MCF 10A (cell line): ENCODE measurements around the gene DPP4. TPM values are rescaled to one million over a fixed set of nuclear protein-coding genes. Genes with fewer than 3 reads are reported as not detected.
A peak's percentile ranks its signal among the peaks of the same experiment; 100 is the strongest.

Experiments
- BruUV-seq: library from RNA; stranded (reverse); fragments of 400-500 nt; replicated peaks from 2 replicates; lab custom pipeline; 2021; lab: Mats Ljungman, UMichigan
- CTCF ChIA-PET: fragments of 300-600 bp; sonication (Branson Sonifier 250); formaldehyde crosslinking; extraction: SDS; loops from one replicate; lab custom pipeline; 2021; ENCODE audit warnings: antibody characterized with exemption, inconsistent platforms; lab: Yijun Ruan, JAX
- POLR2A ChIA-PET: fragments of 300-600, 350-650 bp; sonication (Branson Sonifier 250); formaldehyde crosslinking; extraction: SDS; loops from one replicate; lab custom pipeline; 2020; ENCODE audit warnings: antibody characterized with exemption, inconsistent platforms; lab: Yijun Ruan, JAX
- DNase-seq: peaks from one replicate; pipeline ENCODE4 v3.0.0-alpha.2; 2018; ENCODE audit not compliant: unreplicated experiment
- H3K27ac Mint-ChIP-seq: one replicate; pipeline ENCODE4 v1.8.0; 2022; ENCODE audit warnings: mild to moderate bottlenecking, low read depth, mixed read lengths; ENCODE audit not compliant: unreplicated experiment
- H3K27me3 Mint-ChIP-seq: one replicate; pipeline ENCODE4 v1.8.0; 2022; ENCODE audit warnings: mixed read lengths; ENCODE audit not compliant: insufficient read depth, unreplicated experiment
- H3K36me3 Mint-ChIP-seq: one replicate; pipeline ENCODE4 v1.8.0; 2022; ENCODE audit warnings: mild to moderate bottlenecking, moderate library complexity, mixed read lengths; ENCODE audit not compliant: insufficient read depth, unreplicated experiment
- H3K4me1 Mint-ChIP-seq: one replicate; pipeline ENCODE4 v1.8.0; 2022; ENCODE audit warnings: mixed read lengths; ENCODE audit not compliant: insufficient read depth, unreplicated experiment
- H3K4me3 Mint-ChIP-seq: one replicate; pipeline ENCODE4 v1.8.0; 2022; ENCODE audit warnings: mild to moderate bottlenecking, moderate library complexity, mixed read lengths; ENCODE audit not compliant: unreplicated experiment
- H3K9me3 Mint-ChIP-seq: one replicate; pipeline ENCODE4 v1.8.0; 2022; ENCODE audit warnings: mixed read lengths; ENCODE audit not compliant: unreplicated experiment
- CTCF ChIP-seq: fragments of 200-600 bp; IDR thresholded peaks from one replicate; pipeline ENCODE4 v1.8.0; 2022; ENCODE audit warnings: antibody characterized with exemption, mild to moderate bottlenecking; ENCODE audit not compliant: unreplicated experiment
- intact Hi-C: fragments of 100-400 bp; cut with micrococcal nuclease; formaldehyde crosslinking; loops from 2 replicates; pipeline ENCODE4 v1.14.1; 2022
- total RNA-seq: library from RNA; stranded (reverse); gene quantifications from 2 replicates; pipeline ENCODE4 v1.2.3, GENCODE V29; 2022

The DPP4 gene
- total RNA-seq, 1 experiment from 2014 or later = not detected

GRCh38 chr2:162061021-162061420 lies 13.0 kb downstream of the DPP4 start:
- DNase-seq = no peak
- Mint-ChIP-seq H3K36me3 (no peaks in the 10 kb centered on the region), H3K9me3 (no peaks in the 10 kb centered on the region), H3K4me1 (peaks cover 20% of the 10 kb centered on the region), H3K27me3 (no peaks in the 10 kb centered on the region), H3K27ac (peak overlapping the region; percentile 13), H3K4me3 (no peak overlapping the region)
- CTCF ChIA-PET = interaction anchor here (0.6 kb wide), 1 partner anchor 51 kb away, joined by 3 read pairs; no protein-coding TSS in a partner anchor
- intact Hi-C loops = no loop called here
- no TSS peak for BruUV-seq
- POLR2A ChIA-PET = no interaction called here
- no peak for TF ChIP-seq CTCF

GRCh38 chr2:162060532-162060931 lies 13.5 kb downstream of the DPP4 start:
- DNase-seq = no peak
- POLR2A ChIA-PET = interaction anchor here (0.9 kb wide), 1 partner anchor 81 kb away, joined by 3 read pairs; no protein-coding TSS in a partner anchor
- no peak for TF ChIP-seq CTCF
- no peaks in the 10 kb centered on the region for H3K9me3 Mint-ChIP-seq
- no TSS peak for BruUV-seq
- H3K27me3 Mint-ChIP-seq = no peaks in the 10 kb centered on the region
- peak overlapping the region; percentile 13 for H3K27ac Mint-ChIP-seq
- H3K36me3 Mint-ChIP-seq = no peaks in the 10 kb centered on the region
- CTCF ChIA-PET = interaction anchor here (0.6 kb wide), 2 partner anchors 51 to 1738 kb away, joined by 3 read pairs; no protein-coding TSS in a partner anchor
- intact Hi-C loops = no loop called here
- H3K4me3 Mint-ChIP-seq = no peak overlapping the region
- H3K4me1 Mint-ChIP-seq = peaks cover 24% of the 10 kb centered on the region

GRCh38 chr2:162058973-162059668 lies 14.9 kb downstream of the DPP4 start:
- Mint-ChIP-seq H3K27ac (no peak overlapping the region), H3K36me3 (no peaks in the 10 kb centered on the region), H3K4me3 (no peak overlapping the region), H3K4me1 (peaks cover 24% of the 10 kb centered on the region), H3K27me3 (no peaks in the 10 kb centered on the region), H3K9me3 (no peaks in the 10 kb centered on the region)
- CTCF ChIA-PET = interaction anchor here (0.7 to 1.0 kb wide), 2 partner anchors 10 to 13 kb away, joined by 3 to 4 read pairs; no protein-coding TSS in a partner anchor
- TF ChIP-seq CTCF = no peak
- peak; percentile 14 for DNase-seq
- BruUV-seq = no TSS peak
- POLR2A ChIA-PET = interaction anchor here (0.7 to 1.4 kb wide), 3 partner anchors 21 to 32 kb away, joined by 3 to 6 read pairs (median 3); no protein-coding TSS in a partner anchor
- intact Hi-C loops = no loop called here

GRCh38 chr2:162057426-162057825 lies 16.6 kb downstream of the DPP4 start:
- Mint-ChIP-seq H3K9me3 (no peaks in the 10 kb centered on the region), H3K27me3 (no peaks in the 10 kb centered on the region), H3K4me3 (no peak overlapping the region), H3K4me1 (peaks cover 12% of the 10 kb centered on the region), H3K36me3 (no peaks in the 10 kb centered on the region), H3K27ac (no peak overlapping the region)
- no TSS peak for BruUV-seq
- intact Hi-C loops = no loop called here
- DNase-seq = no peak
- TF ChIP-seq CTCF = no peak
- ChIA-PET CTCF (interaction anchor here (0.6 kb wide), 2 partner anchors 32 to 745 kb away, joined by 3 read pairs; no protein-coding TSS in a partner anchor), POLR2A (no interaction called here)
